ENCODE measurements around the gene GPR15.

The GPR15 gene

DNA sequence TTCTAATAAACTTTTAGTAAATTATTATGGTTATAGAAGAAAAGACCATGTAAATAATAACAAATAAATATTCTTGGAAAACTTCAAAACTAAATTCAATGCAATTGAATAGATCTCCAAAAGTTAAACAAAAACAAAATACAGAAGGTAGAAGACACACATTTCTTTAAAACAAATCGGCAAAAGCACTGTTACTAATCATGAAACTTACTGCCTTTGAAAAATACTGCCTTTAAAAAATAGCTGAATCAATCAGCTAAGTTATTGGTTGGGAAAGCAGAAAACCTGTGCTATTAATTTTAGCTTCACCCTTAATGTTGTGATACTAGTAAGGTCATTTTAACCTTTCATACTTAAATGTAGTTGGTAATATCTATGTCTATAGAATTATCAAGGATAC, 3.0 kb downstream of the GPR15 start:
- no peaks in the 10 kb centered on the region for H3K27me3 ChIP-seq (ENCODE audit: control insufficient read depth, low read length)
- no peaks in the 10 kb centered on the region for H3K9me2 ChIP-seq (replicated peaks; ENCODE audit: control insufficient read depth, low read length)
- peaks cover 82% of the 10 kb centered on the region for H3K4me1 ChIP-seq (ENCODE audit: control insufficient read depth, low read length)
- H3K36me3 ChIP-seq (ENCODE audit: control insufficient read depth, low read length), result no peaks in the 10 kb centered on the region
- H4K20me1 ChIP-seq (ENCODE audit: control insufficient read depth, insufficient read depth, low read depth, low read length), result no peaks in the 10 kb centered on the region
- H3K27ac ChIP-seq (ENCODE audit: low read depth, low read length), result no peak overlapping the region
- H3K4me2 ChIP-seq (ENCODE audit: low read length), result peak overlapping the region; percentile 44
- TF ChIP-seq EZH2phosphoT487 (IDR thresholded peaks at IDR 0.05; ENCODE audit: borderline replicate concordance, low read length), result no peak
- TF ChIP-seq, protein P1, sequence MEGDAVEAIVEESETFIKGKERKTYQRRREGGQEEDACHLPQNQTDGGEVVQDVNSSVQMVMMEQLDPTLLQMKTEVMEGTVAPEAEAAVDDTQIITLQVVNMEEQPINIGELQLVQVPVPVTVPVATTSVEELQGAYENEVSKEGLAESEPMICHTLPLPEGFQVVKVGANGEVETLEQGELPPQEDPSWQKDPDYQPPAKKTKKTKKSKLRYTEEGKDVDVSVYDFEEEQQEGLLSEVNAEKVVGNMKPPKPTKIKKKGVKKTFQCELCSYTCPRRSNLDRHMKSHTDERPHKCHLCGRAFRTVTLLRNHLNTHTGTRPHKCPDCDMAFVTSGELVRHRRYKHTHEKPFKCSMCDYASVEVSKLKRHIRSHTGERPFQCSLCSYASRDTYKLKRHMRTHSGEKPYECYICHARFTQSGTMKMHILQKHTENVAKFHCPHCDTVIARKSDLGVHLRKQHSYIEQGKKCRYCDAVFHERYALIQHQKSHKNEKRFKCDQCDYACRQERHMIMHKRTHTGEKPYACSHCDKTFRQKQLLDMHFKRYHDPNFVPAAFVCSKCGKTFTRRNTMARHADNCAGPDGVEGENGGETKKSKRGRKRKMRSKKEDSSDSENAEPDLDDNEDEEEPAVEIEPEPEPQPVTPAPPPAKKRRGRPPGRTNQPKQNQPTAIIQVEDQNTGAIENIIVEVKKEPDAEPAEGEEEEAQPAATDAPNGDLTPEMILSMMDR (IDR thresholded peaks at IDR 0.05; ENCODE audit: low read depth, low read length, poor library complexity, severe bottlenecking), result no peak
- peak overlapping the region; percentile 50 for H3K4me3 ChIP-seq (ENCODE audit: low read length)
- H3K79me2 ChIP-seq (ENCODE audit: control insufficient read depth, low read length), result no peaks in the 10 kb centered on the region
- H3K9me3 ChIP-seq (ENCODE audit: control insufficient read depth, insufficient read depth, low read length), result no peaks in the 10 kb centered on the region
- H3F3A ChIP-seq (ENCODE audit: control insufficient read depth, insufficient read depth), result peaks cover 9% of the 10 kb centered on the region

- peak overlapping the region; percentile 82 for H3K4me2 ChIP-seq (ENCODE audit: low read length)
These were observed 4.8 kb downstream of the GPR15 start for GRCh38 chr3:98536456-98537017.

GRCh38 chr3:98540346-98540745, 8.6 kb downstream of the GPR15 start:
- Histone ChIP-seq H3K27me3 (ENCODE audit: control insufficient read depth, low read length) (no peaks in the 10 kb centered on the region), H3K4me1 (ENCODE audit: control insufficient read depth, low read length) (peaks cover 62% of the 10 kb centered on the region), H3K36me3 (ENCODE audit: control insufficient read depth, low read length) (no peaks in the 10 kb centered on the region), H3K27ac (ENCODE audit: low read depth, low read length) (peak overlapping the region; percentile 74), H3K4me3 (ENCODE audit: low read length) (peak overlapping the region; percentile 38), H3K9me2 (replicated peaks; ENCODE audit: control insufficient read depth, low read length) (no peaks in the 10 kb centered on the region), H3K79me2 (ENCODE audit: control insufficient read depth, low read length) (no peaks in the 10 kb centered on the region), H3K9me3 (ENCODE audit: control insufficient read depth, insufficient read depth, low read length) (no peaks in the 10 kb centered on the region), H3K4me2 (ENCODE audit: low read length) (peak overlapping the region; percentile 53), H3F3A (ENCODE audit: control insufficient read depth, insufficient read depth) (peaks cover 10% of the 10 kb centered on the region), H4K20me1 (ENCODE audit: control insufficient read depth, insufficient read depth, low read depth, low read length) (no peaks in the 10 kb centered on the region)
- TF ChIP-seq, protein P1 (IDR thresholded peaks at IDR 0.05; ENCODE audit: low read depth, low read length, poor library complexity, severe bottlenecking), result no peak
- TF ChIP-seq EZH2phosphoT487 (IDR thresholded peaks at IDR 0.05; ENCODE audit: borderline replicate concordance, low read length), result no peak

More at GRCh38 chr3:98536456-98537017, 4.8 kb downstream of the GPR15 start:
- Histone ChIP-seq H3K27me3 (ENCODE audit: control insufficient read depth, low read length) (no peaks in the 10 kb centered on the region), H3K9me3 (ENCODE audit: control insufficient read depth, insufficient read depth, low read length) (no peaks in the 10 kb centered on the region), H3F3A (ENCODE audit: control insufficient read depth, insufficient read depth) (peaks cover 14% of the 10 kb centered on the region), H3K36me3 (ENCODE audit: control insufficient read depth, low read length) (no peaks in the 10 kb centered on the region), H3K4me3 (ENCODE audit: low read length) (peak overlapping the region; percentile 63), H3K27ac (ENCODE audit: low read depth, low read length) (peak overlapping the region; percentile 60), H3K9me2 (replicated peaks; ENCODE audit: control insufficient read depth, low read length) (no peaks in the 10 kb centered on the region), H3K79me2 (ENCODE audit: control insufficient read depth, low read length) (no peaks in the 10 kb centered on the region), H3K4me1 (ENCODE audit: control insufficient read depth, low read length) (peaks cover 79% of the 10 kb centered on the region), H4K20me1 (ENCODE audit: control insufficient read depth, insufficient read depth, low read depth, low read length) (no peaks in the 10 kb centered on the region)
- TF ChIP-seq EZH2phosphoT487 (IDR thresholded peaks at IDR 0.05; ENCODE audit: borderline replicate concordance, low read length), result no peak
- TF ChIP-seq, protein P1 (IDR thresholded peaks at IDR 0.05; ENCODE audit: low read depth, low read length, poor library complexity, severe bottlenecking), result no peak

Data from DOHH2 (cell line).